ENCODE results near the gene GRK3.

- TF ChIP-seq POLR2A (IDR thresholded peaks at IDR 0.05; ENCODE audit: low read length) (no peak), GATA1 (IDR thresholded peaks at IDR 0.05; ENCODE audit: low read depth, low read length) (no peak)
Observed at GRCh38 chr22:25754527-25755202, 190.2 kb downstream of the GRK3 start.
